ENCODE results near the gene HK1. TPM values are rescaled to one million over a fixed set of nuclear protein-coding genes. Genes with fewer than 3 reads are reported as not detected.
A peak's percentile ranks its signal among the peaks of the same experiment; 100 is the strongest.

HK1 gene
- total and polyA plus RNA-seq, 3 experiments from 2014 or later, result 144 to 153 (median 151) TPM

DNA sequence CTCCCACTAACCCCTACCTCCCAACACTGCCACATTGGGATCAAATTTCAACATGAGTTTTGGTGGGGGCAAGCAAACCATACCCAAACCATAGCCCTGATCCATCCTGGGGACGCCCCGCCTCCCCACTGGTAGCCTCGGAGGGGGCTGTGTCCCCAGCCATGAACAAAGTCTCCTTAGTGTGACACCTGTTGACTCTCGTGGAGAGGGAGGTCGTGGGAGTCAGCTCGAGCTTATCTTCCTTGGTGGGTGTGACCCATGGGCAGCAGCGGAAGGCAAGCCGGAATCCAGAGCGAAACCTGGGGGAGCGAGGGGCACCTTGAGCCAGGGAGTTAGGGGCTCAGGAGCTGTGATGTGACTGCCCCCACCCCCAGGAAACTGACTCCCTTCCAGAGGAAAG lies 126.5 kb downstream of the HK1 start:
- CTCF ChIA-PET, result interaction anchor here (1.1 to 1.3 kb wide), 2 partner anchors 12 to 111 kb away, joined by 3 to 4 read pairs; no protein-coding TSS in a partner anchor
- Mint-ChIP-seq H3K27ac (peak overlapping the region in 1 of 8 donors; percentile 6), H3K27me3 (peaks cover 0 to 3% of the 10 kb centered on the region in 2 donors), H3K36me3 (peaks cover 0 to 46% (median 15%) of the 10 kb centered on the region in 3 donors), H3K4me1 (peaks cover 11 to 26% (median 19%) of the 10 kb centered on the region in 3 donors), H3K4me3 (no peak overlapping the region), H3K9me3 (no peaks in the 10 kb centered on the region)
- H3K27me3 ChIP-seq (ENCODE audit: insufficient read depth, low read length, poor library complexity, severe bottlenecking), result no peaks in the 10 kb centered on the region
- H3K36me3 ChIP-seq (ENCODE audit: insufficient read depth, low read length), result peaks cover 18% of the 10 kb centered on the region
- H3K4me3 ChIP-seq (ENCODE audit: low read length), result no peak overlapping the region
- peaks cover 15% of the 10 kb centered on the region for H3K4me1 ChIP-seq (ENCODE audit: insufficient read depth, low read length)
- POLR2A ChIA-PET, result no interaction called here
- DNase-seq, result no peak
- no peaks in the 10 kb centered on the region for H3K9me3 ChIP-seq (ENCODE audit: low read length)
- no peak overlapping the region for H3K27ac ChIP-seq (ENCODE audit: low read depth, low read length)

DNA sequence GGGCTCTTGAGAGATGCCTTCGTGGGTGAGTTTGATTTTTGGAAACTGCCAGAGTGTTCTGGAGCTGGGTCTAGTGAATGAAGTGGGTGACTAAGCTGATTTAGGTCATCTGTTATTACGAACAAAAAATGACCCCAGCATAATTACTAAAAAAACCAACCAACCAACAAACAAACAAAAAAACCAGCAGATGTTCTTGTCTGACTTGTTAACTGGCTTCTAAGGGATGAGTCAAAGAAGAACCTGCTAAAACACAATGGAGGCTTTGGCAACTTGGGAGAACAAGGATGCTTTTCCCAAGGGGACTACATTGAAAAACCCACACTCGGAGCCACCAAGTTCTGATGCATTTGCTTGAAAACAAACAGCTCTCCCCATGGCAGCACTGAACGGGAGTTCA lies 126.9 kb downstream of the HK1 start:
- Histone ChIP-seq H3K36me3 (ENCODE audit: insufficient read depth, low read length) (peaks cover 14% of the 10 kb centered on the region), H3K27ac (ENCODE audit: low read depth, low read length) (no peak overlapping the region), H3K9me3 (ENCODE audit: low read length) (no peaks in the 10 kb centered on the region), H3K4me1 (ENCODE audit: insufficient read depth, low read length) (peaks cover 15% of the 10 kb centered on the region), H3K27me3 (ENCODE audit: insufficient read depth, low read length, poor library complexity, severe bottlenecking) (no peaks in the 10 kb centered on the region), H3K4me3 (ENCODE audit: low read length) (no peak overlapping the region)
- DNase-seq, result no peak
- Mint-ChIP-seq H3K36me3 (peaks cover 0 to 41% (median 14%) of the 10 kb centered on the region in 3 donors), H3K4me3 (no peak overlapping the region), H3K27ac (peak overlapping the region in 3 of 8 donors; percentile 42 to 86 (median 85)), H3K4me1 (peaks cover 11 to 26% (median 19%) of the 10 kb centered on the region in 3 donors), H3K27me3 (peaks cover 0 to 3% of the 10 kb centered on the region in 2 donors), H3K9me3 (no peaks in the 10 kb centered on the region)
- POLR2A ChIA-PET, result interaction anchor here (0.6 kb wide), 1 partner anchor 178 kb away, joined by 3 read pairs; no protein-coding TSS in a partner anchor
- CTCF ChIA-PET, result interaction anchor here (1.1 to 1.3 kb wide), 2 partner anchors 12 to 111 kb away, joined by 3 to 4 read pairs; no protein-coding TSS in a partner anchor

DNA sequence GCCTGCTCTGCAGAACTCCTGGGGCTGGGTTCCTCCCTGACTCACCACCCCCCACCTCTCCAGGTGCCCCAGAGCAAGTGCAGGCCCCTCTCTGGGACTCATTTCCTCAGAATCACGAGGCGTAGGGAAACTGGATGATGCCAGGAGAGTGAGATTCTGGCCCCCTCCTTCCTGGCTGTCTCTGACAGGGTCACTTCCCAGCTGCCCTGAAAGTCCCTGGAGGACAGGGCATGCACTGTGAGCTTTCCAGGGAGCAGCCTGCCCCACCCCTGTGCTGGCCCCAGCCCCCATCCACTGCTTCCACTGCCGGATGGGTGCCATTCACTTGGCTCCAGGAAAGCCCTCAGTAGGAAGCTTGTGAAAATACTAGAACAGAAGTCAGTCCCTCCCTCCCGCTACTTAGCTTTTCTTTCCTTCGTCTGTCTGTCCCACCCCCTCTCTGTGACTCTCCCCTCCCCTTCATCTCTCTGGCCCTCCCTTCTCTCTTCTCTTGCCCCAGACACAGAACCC lies 128.1 kb downstream of the HK1 start:
- H3K36me3 Mint-ChIP-seq, result peaks cover 0 to 30% (median 8%) of the 10 kb centered on the region in 3 donors
- DNase-seq, result no peak
- CTCF ChIA-PET, result interaction anchor here (0.9 to 3.3 kb wide), 7 partner anchors 8 to 178 kb away, joined by 3 to 41 read pairs (median 5); no protein-coding TSS in a partner anchor
- H3K27me3 Mint-ChIP-seq, result peaks cover 0 to 3% of the 10 kb centered on the region in 2 donors
- H3K4me3 Mint-ChIP-seq, result peak overlapping the region in 1 of 7 donors; percentile 35
- H3K27me3 ChIP-seq (ENCODE audit: insufficient read depth, low read length, poor library complexity, severe bottlenecking), result no peaks in the 10 kb centered on the region
- no peak overlapping the region for H3K4me3 ChIP-seq (ENCODE audit: low read length)
- no peaks in the 10 kb centered on the region for H3K9me3 ChIP-seq (ENCODE audit: low read length)
- peaks cover 11 to 26% (median 19%) of the 10 kb centered on the region in 3 donors for H3K4me1 Mint-ChIP-seq
- peaks cover 3% of the 10 kb centered on the region for H3K36me3 ChIP-seq (ENCODE audit: insufficient read depth, low read length)
- no peak overlapping the region for H3K27ac ChIP-seq (ENCODE audit: low read depth, low read length)
- no peaks in the 10 kb centered on the region for H3K9me3 Mint-ChIP-seq
- peaks cover 15% of the 10 kb centered on the region for H3K4me1 ChIP-seq (ENCODE audit: insufficient read depth, low read length)
- H3K27ac Mint-ChIP-seq, result peak overlapping the region; percentile 10 to 86 (median 58)
- POLR2A ChIA-PET, result no interaction called here

DNA sequence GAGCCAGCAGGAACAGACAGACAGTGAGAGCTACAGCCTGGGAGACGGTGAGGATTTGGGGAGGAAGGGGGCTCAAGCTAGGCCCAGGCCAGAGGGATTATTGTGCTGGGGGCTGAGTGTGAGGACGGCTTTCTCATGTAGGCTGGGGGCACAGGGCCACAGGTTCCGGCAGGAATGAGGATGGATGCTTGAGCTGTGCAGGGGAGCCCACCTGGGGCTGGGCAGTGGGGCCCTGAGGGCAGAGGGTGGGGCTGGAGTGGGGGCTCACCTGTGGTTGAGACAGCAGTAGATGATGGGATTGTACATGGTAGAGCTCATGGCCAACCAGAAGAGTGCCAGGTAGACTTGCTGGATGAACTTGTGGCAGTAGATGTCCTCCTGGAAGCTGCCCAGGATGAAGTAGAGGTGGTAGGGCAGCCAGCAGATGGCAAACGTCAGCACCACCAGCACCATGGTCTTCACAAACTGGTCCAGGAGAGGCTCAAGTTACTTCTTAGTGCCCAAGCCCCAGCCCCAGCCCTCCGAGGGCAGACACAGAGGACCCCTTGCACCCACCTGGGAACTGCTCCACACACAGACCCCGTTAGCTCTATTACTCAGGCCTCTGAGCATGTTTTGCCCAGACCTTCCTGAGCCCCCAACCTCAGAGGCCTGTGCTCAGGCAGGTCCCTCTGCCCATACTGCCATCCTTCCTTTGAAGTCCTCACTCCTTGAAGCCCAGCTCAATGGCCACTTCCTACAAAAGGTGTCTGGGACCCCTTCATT lies 128.7 kb downstream of the HK1 start:
- Histone ChIP-seq H3K27ac (ENCODE audit: low read depth, low read length) (no peak overlapping the region), H3K9me3 (ENCODE audit: low read length) (no peaks in the 10 kb centered on the region), H3K27me3 (ENCODE audit: insufficient read depth, low read length, poor library complexity, severe bottlenecking) (no peaks in the 10 kb centered on the region), H3K4me1 (ENCODE audit: insufficient read depth, low read length) (peaks cover 15% of the 10 kb centered on the region), H3K36me3 (ENCODE audit: insufficient read depth, low read length) (no peaks in the 10 kb centered on the region), H3K4me3 (ENCODE audit: low read length) (no peak overlapping the region)
- no peak for DNase-seq
- ChIA-PET POLR2A (no interaction called here), CTCF (interaction anchor here (0.9 to 3.3 kb wide), 18 partner anchors 9 to 234 kb away, joined by 3 to 41 read pairs (median 5); partner anchors contain the start of genes TACR2 and TSPAN15)
- Mint-ChIP-seq H3K9me3 (no peaks in the 10 kb centered on the region), H3K36me3 (peaks cover 0 to 24% (median 4%) of the 10 kb centered on the region in 3 donors), H3K4me1 (peaks cover 11 to 26% (median 19%) of the 10 kb centered on the region in 3 donors), H3K27me3 (peaks cover 0 to 3% of the 10 kb centered on the region in 2 donors), H3K27ac (peak overlapping the region in 6 of 8 donors; percentile 4 to 91 (median 84)), H3K4me3 (peak overlapping the region in 1 of 7 donors; percentile 35)

DNA sequence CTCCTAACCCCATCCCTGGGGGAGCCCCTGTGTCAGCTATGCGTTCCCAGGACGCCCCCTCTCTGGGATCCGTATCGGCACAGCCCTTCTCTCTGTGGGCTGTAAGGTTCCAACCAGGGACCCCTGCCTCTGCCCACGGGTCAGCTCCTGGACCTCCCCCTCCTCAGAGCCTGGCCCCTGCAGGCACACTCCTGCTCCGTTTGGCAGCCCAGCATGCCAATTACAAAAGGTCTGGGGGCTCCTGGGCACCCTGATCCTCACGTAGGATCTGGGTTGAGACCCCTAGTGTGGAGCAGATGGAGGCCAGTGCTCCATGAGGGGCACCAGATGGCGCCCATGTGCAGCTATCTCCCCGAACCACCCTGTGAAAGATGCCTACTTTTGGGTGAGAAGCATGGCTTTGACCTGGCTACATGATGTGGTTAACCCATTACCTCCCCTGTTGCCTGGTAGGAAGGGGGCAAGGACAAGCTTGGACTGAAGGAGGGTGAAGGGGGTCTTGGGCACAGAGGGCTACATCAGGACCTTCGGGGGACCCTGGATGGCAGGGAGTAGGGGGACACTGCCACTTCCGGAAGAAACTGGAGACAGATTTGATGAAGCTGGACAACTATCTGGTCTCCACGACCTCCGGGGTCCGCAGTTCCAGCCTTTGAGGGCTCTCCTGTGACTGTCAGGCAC lies 129.5 kb downstream of the HK1 start:
- Histone ChIP-seq H3K9me3 (ENCODE audit: low read length) (no peaks in the 10 kb centered on the region), H3K27ac (ENCODE audit: low read depth, low read length) (no peak overlapping the region), H3K36me3 (ENCODE audit: insufficient read depth, low read length) (no peaks in the 10 kb centered on the region), H3K4me3 (ENCODE audit: low read length) (no peak overlapping the region), H3K27me3 (ENCODE audit: insufficient read depth, low read length, poor library complexity, severe bottlenecking) (no peaks in the 10 kb centered on the region), H3K4me1 (ENCODE audit: insufficient read depth, low read length) (peaks cover 15% of the 10 kb centered on the region)
- Mint-ChIP-seq H3K27me3 (peaks cover 0 to 3% of the 10 kb centered on the region in 2 donors), H3K4me1 (peaks cover 11 to 26% (median 19%) of the 10 kb centered on the region in 3 donors), H3K36me3 (peaks cover 0 to 17% (median 2%) of the 10 kb centered on the region in 3 donors), H3K27ac (peak overlapping the region in 7 of 8 donors; percentile 38 to 91 (median 84)), H3K9me3 (no peaks in the 10 kb centered on the region), H3K4me3 (peak overlapping the region in 3 of 7 donors; percentile 19 to 77 (median 61))
- POLR2A ChIA-PET, result interaction anchor here (0.6 to 0.8 kb wide), 4 partner anchors 9 to 179 kb away, joined by 3 to 4 read pairs (median 4); no protein-coding TSS in a partner anchor
- peak in 1 of 5 donors; percentile 56 for DNase-seq
- CTCF ChIA-PET, result interaction anchor here (0.6 to 3.3 kb wide), 24 partner anchors 9 to 452 kb away, joined by 3 to 41 read pairs (median 4); partner anchors contain the start of genes TACR2 and TSPAN15

DNA sequence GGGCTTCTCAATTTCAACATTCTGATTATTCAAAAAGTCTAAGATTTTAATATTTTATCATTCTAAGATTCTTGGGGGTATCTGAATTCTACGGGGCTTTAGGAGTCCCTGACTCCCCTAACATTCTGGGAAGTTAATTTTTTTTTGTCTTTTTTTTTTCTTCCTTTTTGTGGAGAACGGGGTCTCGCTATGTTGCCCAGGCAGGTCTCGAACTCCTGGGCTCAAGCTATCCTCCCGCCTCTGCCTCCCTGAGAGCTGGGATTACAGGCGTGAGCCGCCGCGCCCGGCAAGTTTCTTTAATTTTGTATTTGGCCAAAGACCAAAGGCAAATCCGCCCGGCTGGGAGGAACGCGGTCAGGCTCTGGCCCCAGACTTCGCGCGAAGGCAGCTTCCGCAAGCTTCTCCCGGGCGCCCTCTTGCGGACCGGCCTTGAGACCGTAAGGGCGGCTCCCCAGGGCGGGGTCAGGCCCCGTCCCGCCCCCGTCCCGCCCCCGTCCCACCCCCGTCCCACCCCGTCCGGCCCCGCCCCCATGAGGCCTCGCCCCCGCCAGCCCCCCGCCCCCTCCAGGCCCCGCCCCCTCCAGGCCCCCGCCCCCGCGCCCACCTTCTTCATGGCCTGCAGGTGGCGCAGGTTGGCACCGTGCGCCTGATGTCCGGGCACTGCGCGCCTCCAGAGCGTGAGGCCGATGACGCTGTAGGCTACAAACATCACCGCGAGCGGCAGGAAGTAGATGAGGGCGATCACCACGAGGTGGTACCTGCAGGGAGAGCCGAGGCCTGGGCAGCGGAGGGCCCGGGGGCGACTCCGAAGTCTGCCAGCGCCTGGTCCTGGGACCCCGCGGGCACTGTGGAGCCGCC lies 130.3 kb downstream of the HK1 start:
- H3K9me3 ChIP-seq (ENCODE audit: low read length), result no peaks in the 10 kb centered on the region
- ChIA-PET CTCF (interaction anchor here (0.6 to 3.3 kb wide), 22 partner anchors 10 to 453 kb away, joined by 3 to 41 read pairs (median 4); partner anchors contain the start of genes TACR2 and TSPAN15), POLR2A (interaction anchor here (0.6 to 0.8 kb wide), 4 partner anchors 10 to 179 kb away, joined by 3 to 4 read pairs (median 4); no protein-coding TSS in a partner anchor)
- no peaks in the 10 kb centered on the region for H3K36me3 ChIP-seq (ENCODE audit: insufficient read depth, low read length)
- Mint-ChIP-seq H3K4me3 (peak overlapping the region in 6 of 7 donors; percentile 60 to 80 (median 74)), H3K27me3 (peaks cover 0 to 3% of the 10 kb centered on the region in 2 donors), H3K9me3 (no peaks in the 10 kb centered on the region), H3K4me1 (peaks cover 11 to 26% (median 19%) of the 10 kb centered on the region in 3 donors), H3K36me3 (peaks cover 0 to 11% (median 2%) of the 10 kb centered on the region in 3 donors), H3K27ac (peak overlapping the region; percentile 63 to 94 (median 88))
- peak overlapping the region; percentile 64 for H3K27ac ChIP-seq (ENCODE audit: low read depth, low read length)
- DNase-seq, result peak; percentile 87 to 93 (median 88)
- no peak overlapping the region for H3K4me3 ChIP-seq (ENCODE audit: low read length)
- peaks cover 15% of the 10 kb centered on the region for H3K4me1 ChIP-seq (ENCODE audit: insufficient read depth, low read length)
- no peaks in the 10 kb centered on the region for H3K27me3 ChIP-seq (ENCODE audit: insufficient read depth, low read length, poor library complexity, severe bottlenecking)

DNA sequence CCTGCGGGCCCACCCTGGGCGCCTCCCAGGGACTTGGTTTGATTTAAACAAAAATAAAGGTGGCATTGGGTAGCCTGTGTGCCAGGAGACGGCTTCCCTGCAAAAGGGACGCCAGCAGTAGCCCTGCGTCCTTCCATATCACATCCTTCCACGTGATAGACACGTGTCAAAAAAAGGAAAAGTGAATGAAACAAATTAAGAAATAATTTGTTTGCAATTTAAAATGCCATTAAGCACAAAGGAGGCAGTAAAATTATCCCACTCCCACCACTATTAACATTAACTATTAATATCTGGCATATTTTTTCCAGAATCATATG lies 130.8 kb downstream of the HK1 start:
- peaks cover 15% of the 10 kb centered on the region for H3K4me1 ChIP-seq (ENCODE audit: insufficient read depth, low read length)
- ChIA-PET POLR2A (no interaction called here), CTCF (interaction anchor here (0.8 to 3.3 kb wide), 6 partner anchors 16 to 229 kb away, joined by 3 to 41 read pairs (median 12); no protein-coding TSS in a partner anchor)
- H3K27me3 ChIP-seq (ENCODE audit: insufficient read depth, low read length, poor library complexity, severe bottlenecking), result no peaks in the 10 kb centered on the region
- H3K27me3 Mint-ChIP-seq, result peaks cover 0 to 3% of the 10 kb centered on the region in 2 donors
- no peaks in the 10 kb centered on the region for H3K36me3 ChIP-seq (ENCODE audit: insufficient read depth, low read length)
- no peaks in the 10 kb centered on the region for H3K9me3 ChIP-seq (ENCODE audit: low read length)
- H3K4me1 Mint-ChIP-seq, result peaks cover 11 to 26% (median 19%) of the 10 kb centered on the region in 3 donors
- H3K27ac ChIP-seq (ENCODE audit: low read depth, low read length), result peak overlapping the region; percentile 64
- DNase-seq, result no peak
- H3K4me3 Mint-ChIP-seq, result peak overlapping the region in 2 of 7 donors; percentile 51 to 75
- H3K9me3 Mint-ChIP-seq, result no peaks in the 10 kb centered on the region
- H3K27ac Mint-ChIP-seq, result peak overlapping the region in 7 of 8 donors; percentile 63 to 86 (median 76)
- H3K36me3 Mint-ChIP-seq, result peaks cover 0 to 7% (median 0%) of the 10 kb centered on the region in 3 donors
- H3K4me3 ChIP-seq (ENCODE audit: low read length), result no peak overlapping the region
